A549 (cell line): Measurements from ENCODE around the gene RPAP3. TPM values are rescaled to one million over a fixed set of nuclear protein-coding genes. Genes with fewer than 3 reads are reported as not detected.

Experiments
- ATAC-seq, 2 experiments: fragments of 200-7000 bp in 1 of 2; fragments of >200 bp in 1 of 2; cut with Nextera tagmentation in 1 of 2; cut with Tn5 transposase in 1 of 2; 3 replicates each; pipeline versions ENCODE4 v1.8.0 to v1.9.1; 2018 to 2020; ENCODE audit warnings: mild to moderate bottlenecking in 1 of 2, moderate library complexity in 1 of 2
- CTCF ChIA-PET: fragments of 300-600 bp; sonication (Branson Sonifier 250); formaldehyde crosslinking; extraction: SDS; loops from one replicate; lab custom pipeline; 2021; ENCODE audit warnings: antibody characterized with exemption, inconsistent platforms; lab: Yijun Ruan, JAX
- POLR2A ChIA-PET: fragments of 350-600 bp; formaldehyde crosslinking; extraction: SDS; loops from one replicate; lab custom pipeline; 2021; ENCODE audit warnings: antibody characterized with exemption, inconsistent platforms; lab: Yijun Ruan, JAX
- DNase-seq, 2 experiments: peaks; one replicate each; pipeline versions ENCODE4 v3.0.0 to v3.0.0-alpha.2; 2011 to 2016; ENCODE audit warnings: low read depth in 1 of 2, low spot score in 1 of 2
- FAIRE-seq: peaks from 2 replicates; lab custom pipeline; 2011; peaks lifted over from hg19 to GRCh38; lab: Jason Lieb, UNC
- H3K27ac ChIP-seq, 2 experiments: fragments of >200 bp; sonication (Bioruptor Twin); formaldehyde crosslinking; 3 replicates each; pipeline ENCODE4 v1.5.1; 2016 to 2017
- H3K4me1 ChIP-seq: fragments of >200 bp; sonication (Bioruptor Twin); formaldehyde crosslinking; 3 replicates; pipeline ENCODE4 v1.6.1; 2016
- H3K4me2 ChIP-seq: fragments of >200 bp; sonication (Bioruptor Twin); formaldehyde crosslinking; 3 replicates; pipeline ENCODE4 v1.6.1; 2016
- H3K4me3 ChIP-seq: fragments of >200 bp; sonication (Bioruptor Twin); formaldehyde crosslinking; 3 replicates; pipeline ENCODE4 v1.5.1; 2016
- H3K9me3 ChIP-seq: fragments of >200 bp; sonication (Bioruptor Twin); formaldehyde crosslinking; 3 replicates; pipeline ENCODE4 v1.6.1; 2016
- BHLHE40 ChIP-seq: IDR thresholded peaks from 2 replicates; pipeline ENCODE4 v1.6.1; 2012; ENCODE audit warnings: low read depth, low read length, inconsistent platforms
- CBX2 ChIP-seq: fragments of 200-600 bp; sonication (generic); IDR thresholded peaks from 2 replicates; pipeline ENCODE4 v1.6.1; 2016; ENCODE audit warnings: low read depth, mild to moderate bottlenecking, borderline replicate concordance
- CEBPB ChIP-seq, 2 experiments: fragments of >200 bp in 1 of 2; sonication (Bioruptor Twin) in 1 of 2; formaldehyde crosslinking in 1 of 2; IDR thresholded peaks; 2 replicates each; pipeline ENCODE4 v1.6.1; 2012 to 2016
- CHD2 ChIP-seq: fragments of 150-350 bp; IDR thresholded peaks from 2 replicates; pipeline ENCODE4 v1.6.1; 2014; ENCODE audit warnings: low read length; ENCODE audit not compliant: partially characterized antibody
- CHD4 ChIP-seq: fragments of 200-600 bp; sonication (generic); IDR thresholded peaks from 2 replicates; pipeline ENCODE4 v1.6.1; 2016; ENCODE audit warnings: antibody characterized with exemption, mild to moderate bottlenecking, borderline replicate concordance
- EHF ChIP-seq: fragments of 250-450 bp; sonication (Bioruptor Pico); IDR thresholded peaks from 2 replicates; pipeline ENCODE4 v1.5.0; 2020; ENCODE audit warnings: mild to moderate bottlenecking
- EHMT2 ChIP-seq: fragments of 200-600 bp; sonication (generic); IDR thresholded peaks from 2 replicates; pipeline ENCODE4 v1.6.1; 2016; ENCODE audit warnings: antibody characterized with exemption, low read depth, mild to moderate bottlenecking, moderate library complexity
- EP300 ChIP-seq, 2 experiments: fragments of >200 bp; sonication (Bioruptor Twin); formaldehyde crosslinking; IDR thresholded peaks; 2 replicates in 1 of 2; 3 replicates in 1 of 2; pipeline ENCODE4 v1.6.1; 2016 to 2017
- FOSL2 ChIP-seq, 2 experiments: fragments of 450-650 bp in 1 of 2; fragments of >200 bp in 1 of 2; sonication (Bioruptor Twin) in 1 of 2; formaldehyde crosslinking; IDR thresholded peaks; 2 replicates each; pipeline versions ENCODE4 v1.5.0 to v1.6.1; 2016 to 2020; ENCODE audit warnings: mild to moderate bottlenecking in 1 of 2, moderate library complexity in 1 of 2
- FOXS1 ChIP-seq: fragments of 250-450 bp; sonication (Bioruptor Pico); IDR thresholded peaks from 2 replicates; pipeline ENCODE4 v1.5.0; 2020; ENCODE audit warnings: mild to moderate bottlenecking, moderate library complexity
- HES2 ChIP-seq: fragments of >200 bp; sonication (Bioruptor Twin); formaldehyde crosslinking; IDR thresholded peaks from 2 replicates; pipeline ENCODE4 v1.6.1; 2016
- HEYL ChIP-seq: fragments of 250-450 bp; sonication (Bioruptor Pico); IDR thresholded peaks from 2 replicates; pipeline ENCODE4 v1.8.0; 2021; ENCODE audit warnings: mild to moderate bottlenecking, moderate library complexity
- JUNB ChIP-seq: fragments of >200 bp; sonication (Bioruptor Twin); formaldehyde crosslinking; IDR thresholded peaks from 2 replicates; pipeline ENCODE4 v1.6.1; 2016
- KDM1A ChIP-seq: fragments of 200-600 bp; sonication (generic); IDR thresholded peaks from 2 replicates; pipeline ENCODE4 v1.6.1; 2016; ENCODE audit warnings: low read depth, mild to moderate bottlenecking
- MYC ChIP-seq: IDR thresholded peaks from 2 replicates; pipeline ENCODE4 v1.6.1; 2012; ENCODE audit warnings: mild to moderate bottlenecking, inconsistent platforms, low read length, improper control_type of control experiment, borderline replicate concordance
- NPAS2 ChIP-seq: fragments of 250-450 bp; sonication (Bioruptor Pico); IDR thresholded peaks from 2 replicates; pipeline ENCODE4 v1.8.0; 2022; ENCODE audit warnings: mild to moderate bottlenecking, moderate library complexity, borderline replicate concordance
- POLR2A ChIP-seq: IDR thresholded peaks from 2 replicates; pipeline ENCODE4 v1.6.1; 2012; ENCODE audit warnings: mild to moderate bottlenecking, low read length
- POLR2AphosphoS2 ChIP-seq: conservative IDR thresholded peaks from 2 replicates; pipeline ENCODE4 v1.6.1; 2012; ENCODE audit warnings: low read length, improper control_type of control experiment, inconsistent platforms
- RAD21 ChIP-seq, 2 experiments: fragments of >200 bp in 1 of 2; sonication (Bioruptor Twin) in 1 of 2; formaldehyde crosslinking in 1 of 2; IDR thresholded peaks in 1 of 2; conservative IDR thresholded peaks in 1 of 2; 2 replicates in 1 of 2; 3 replicates in 1 of 2; pipeline ENCODE4 v1.6.1; 2012 to 2018; ENCODE audit warnings: inconsistent platforms in 1 of 2
- RARB ChIP-seq: fragments of 250-450 bp; sonication (Bioruptor Pico); IDR thresholded peaks from 2 replicates; pipeline ENCODE4 v1.8.0; 2021; ENCODE audit warnings: mild to moderate bottlenecking, moderate library complexity
- RCOR1 ChIP-seq: fragments of 150-350 bp; IDR thresholded peaks from 2 replicates; pipeline ENCODE4 v1.6.1; 2014; ENCODE audit warnings: antibody characterized with exemption, low read length, low read depth
- SMC3 ChIP-seq: fragments of >200 bp; sonication (Bioruptor Twin); formaldehyde crosslinking; IDR thresholded peaks from 3 replicates; pipeline ENCODE4 v1.6.1; 2018; ENCODE audit warnings: inconsistent platforms
- SREBF2 ChIP-seq: fragments of 450-650 bp; IDR thresholded peaks from 2 replicates; pipeline ENCODE4 v1.6.1; 2014; ENCODE audit warnings: mild to moderate bottlenecking, moderate library complexity
- TFCP2L1 ChIP-seq: fragments of 250-450 bp; sonication (Bioruptor Pico); IDR thresholded peaks from 2 replicates; pipeline ENCODE4 v1.5.0; 2021; ENCODE audit warnings: mild to moderate bottlenecking
- TP53 ChIP-seq: fragments of 250-450 bp; sonication (Bioruptor Pico); IDR thresholded peaks from 2 replicates; pipeline ENCODE4 v1.5.0; 2021; ENCODE audit warnings: mild to moderate bottlenecking, moderate library complexity
- ZC3H11A ChIP-seq: fragments of 450-650 bp; IDR thresholded peaks from 2 replicates; pipeline ENCODE4 v1.6.1; 2014; ENCODE audit warnings: antibody characterized with exemption, mild to moderate bottlenecking
- ZSCAN20 ChIP-seq: fragments of 250-450 bp; sonication (Bioruptor Pico); IDR thresholded peaks from 2 replicates; pipeline ENCODE4 v1.8.0; 2022; ENCODE audit warnings: mild to moderate bottlenecking, moderate library complexity
- WGBS: methylation state at CpG from one replicate; pipeline ENCODE4 v1.1.6; 2017; ENCODE audit errors: missing lambda C conversion rate; 5-methylcytosine and 5-hydroxymethylcytosine counted together
- polyA plus RNA-seq, 4 experiments: library from polyadenylated mRNA; depleted of rRNA in 3 of 4; stranded (reverse); fragments of >200 nt; fragmentation: RNase III in 1 of 4; extraction: RNeasy Plus Mini Kit Qiagen cat#74134 plus additional on column Dnase treatment in 1 of 4; gene quantifications; 2 replicates in 3 of 4; 3 replicates in 1 of 4; pipeline ENCODE4 v1.2.3, GENCODE V29; 2011 to 2017
- TF ChIP-seq, protein P1 (sequence below): IDR thresholded peaks from 2 replicates; pipeline ENCODE4 v1.6.1; 2012
- TF ChIP-seq, protein P2 (sequence below): fragments of 150-350 bp; IDR thresholded peaks from 2 replicates; pipeline ENCODE4 v1.6.1; 2014; ENCODE audit warnings: low read depth, mild to moderate bottlenecking, low read length
- TF ChIP-seq, protein P3 (sequence below): fragments of 250-450 bp; sonication (Bioruptor Pico); IDR thresholded peaks from 2 replicates; pipeline ENCODE4 v1.5.0; 2021; ENCODE audit warnings: mild to moderate bottlenecking, moderate library complexity, borderline replicate concordance

The RPAP3 gene
- polyA plus RNA-seq, 2 of the 4 experiments (the other 2 are of a cell fraction): 51.6 to 74.6 TPM

GRCh38 chr12:47709671-47710070, 3.8 kb upstream of the RPAP3 start:
- FAIRE-seq (no peak), ATAC-seq (no peak), DNase-seq (no peak)
- ChIA-PET CTCF (interaction anchor here (1.0 to 17.4 kb wide), 5 partner anchors 24 to 677 kb away, joined by 3 to 343 read pairs (median 320); partner anchors contain the start of genes ENDOU and SLC48A1), POLR2A (no interaction called here)
- Histone ChIP-seq H3K9me3 (no peaks in the 10 kb centered on the region), H3K4me3 (no peak overlapping the region), H3K4me2 (no peak overlapping the region), H3K4me1 (peaks cover 11% of the 10 kb centered on the region; the same call in 2 of the 3 replicates), H3K27ac (no peak overlapping the region)
- 89% methylated on average over 2 of the region's 2 CpGs for WGBS
- TF ChIP-seq RCOR1 (no peak), JUNB (no peak), FOSL2 (IDR thresholded peaks at IDR 0.05) (no peak), FOSL2 (CRISPR knock-in tag; IDR thresholded peaks at IDR 0.05) (no peak), RAD21 (conservative IDR thresholded peaks at IDR 0.05 in 1 of 2, IDR thresholded peaks at IDR 0.05 in 1 of 2) (no peak), KDM1A (no peak), ZSCAN20 (CRISPR knock-in tag) (no peak), POLR2A (no peak), MYC (no peak), NPAS2 (no peak), BHLHE40 (no peak), CBX2 (no peak), RARB (CRISPR knock-in tag) (no peak), SMC3 (no peak), CEBPB (IDR thresholded peaks at IDR 0.05) (no peak), POLR2AphosphoS2 (no peak), TP53 (CRISPR knock-in tag) (no peak), HEYL (CRISPR knock-in tag) (no peak), CHD2 (no peak)
- TF ChIP-seq, protein P1, sequence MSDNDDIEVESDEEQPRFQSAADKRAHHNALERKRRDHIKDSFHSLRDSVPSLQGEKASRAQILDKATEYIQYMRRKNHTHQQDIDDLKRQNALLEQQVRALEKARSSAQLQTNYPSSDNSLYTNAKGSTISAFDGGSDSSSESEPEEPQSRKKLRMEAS: no peak

DNA sequence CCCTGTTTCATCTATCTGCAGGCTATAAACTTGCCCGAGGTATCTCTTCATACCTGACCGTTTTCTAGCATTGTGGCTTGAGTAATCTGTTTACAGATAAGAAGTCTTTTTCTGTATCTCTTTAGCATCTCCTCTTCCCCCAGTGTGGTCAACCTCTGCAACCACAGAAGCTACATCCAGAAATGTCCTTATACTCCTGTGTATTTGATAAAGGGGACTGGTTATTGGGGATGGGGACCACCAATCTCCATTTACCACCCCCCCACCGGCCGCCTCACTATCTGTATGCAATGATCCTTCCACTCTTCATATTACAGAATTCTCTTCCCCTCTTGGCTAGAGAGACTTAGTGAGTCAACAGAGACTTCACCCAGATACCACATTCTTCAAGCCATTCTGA, 3.4 kb upstream of the RPAP3 start:
- 87% methylated on average over 4 of the region's 4 CpGs for WGBS
- CTCF ChIA-PET: interaction anchor here (1.0 to 17.4 kb wide), 5 partner anchors 24 to 677 kb away, joined by 3 to 343 read pairs (median 320); partner anchors contain the start of genes ENDOU and SLC48A1
- no peaks in the 10 kb centered on the region for H3K9me3 ChIP-seq
- POLR2A ChIA-PET: no interaction called here
- TF ChIP-seq, protein P2, sequence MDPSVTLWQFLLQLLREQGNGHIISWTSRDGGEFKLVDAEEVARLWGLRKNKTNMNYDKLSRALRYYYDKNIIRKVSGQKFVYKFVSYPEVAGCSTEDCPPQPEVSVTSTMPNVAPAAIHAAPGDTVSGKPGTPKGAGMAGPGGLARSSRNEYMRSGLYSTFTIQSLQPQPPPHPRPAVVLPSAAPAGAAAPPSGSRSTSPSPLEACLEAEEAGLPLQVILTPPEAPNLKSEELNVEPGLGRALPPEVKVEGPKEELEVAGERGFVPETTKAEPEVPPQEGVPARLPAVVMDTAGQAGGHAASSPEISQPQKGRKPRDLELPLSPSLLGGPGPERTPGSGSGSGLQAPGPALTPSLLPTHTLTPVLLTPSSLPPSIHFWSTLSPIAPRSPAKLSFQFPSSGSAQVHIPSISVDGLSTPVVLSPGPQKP: no peak
- TF ChIP-seq RARB (CRISPR knock-in tag): no peak
- TF ChIP-seq CHD4: no peak
- TF ChIP-seq MYC: no peak
- no peak for TF ChIP-seq RCOR1
- TF ChIP-seq HEYL (CRISPR knock-in tag): no peak
- TF ChIP-seq EP300 (IDR thresholded peaks at IDR 0.05): no peak
- TF ChIP-seq, all 56 proteins: peak for 0
- no peak overlapping the region for H3K4me3 ChIP-seq
- H3K4me2 ChIP-seq: no peak overlapping the region
- FAIRE-seq (no peak), DNase-seq (no peak), ATAC-seq (no peak)
- H3K27ac ChIP-seq: no peak overlapping the region
- H3K4me1 ChIP-seq: peaks cover 13% of the 10 kb centered on the region; the same call in 2 of the 3 replicates

- 70% methylated on average over 5 of the region's 5 CpGs for WGBS
These were observed 2.2 kb upstream of the RPAP3 start for GRCh38 chr12:47707905-47708543.

More at GRCh38 chr12:47707905-47708543, 2.2 kb upstream of the RPAP3 start:
- CTCF ChIA-PET: interaction anchor here (3.4 to 17.4 kb wide), 3 partner anchors 8 to 130 kb away, joined by 37 to 343 read pairs (median 320); partner anchors contain the start of gene SLC48A1
- no peak overlapping the region for H3K27ac ChIP-seq
- TF ChIP-seq EHF (CRISPR knock-in tag): no peak
- TF ChIP-seq HES2: no peak
- TF ChIP-seq, protein P1: no peak
- no peak for TF ChIP-seq FOXS1 (CRISPR knock-in tag)
- TF ChIP-seq ZC3H11A: no peak
- TF ChIP-seq EHMT2: no peak
- no peak for TF ChIP-seq TFCP2L1 (CRISPR knock-in tag)
- TF ChIP-seq, protein P3, sequence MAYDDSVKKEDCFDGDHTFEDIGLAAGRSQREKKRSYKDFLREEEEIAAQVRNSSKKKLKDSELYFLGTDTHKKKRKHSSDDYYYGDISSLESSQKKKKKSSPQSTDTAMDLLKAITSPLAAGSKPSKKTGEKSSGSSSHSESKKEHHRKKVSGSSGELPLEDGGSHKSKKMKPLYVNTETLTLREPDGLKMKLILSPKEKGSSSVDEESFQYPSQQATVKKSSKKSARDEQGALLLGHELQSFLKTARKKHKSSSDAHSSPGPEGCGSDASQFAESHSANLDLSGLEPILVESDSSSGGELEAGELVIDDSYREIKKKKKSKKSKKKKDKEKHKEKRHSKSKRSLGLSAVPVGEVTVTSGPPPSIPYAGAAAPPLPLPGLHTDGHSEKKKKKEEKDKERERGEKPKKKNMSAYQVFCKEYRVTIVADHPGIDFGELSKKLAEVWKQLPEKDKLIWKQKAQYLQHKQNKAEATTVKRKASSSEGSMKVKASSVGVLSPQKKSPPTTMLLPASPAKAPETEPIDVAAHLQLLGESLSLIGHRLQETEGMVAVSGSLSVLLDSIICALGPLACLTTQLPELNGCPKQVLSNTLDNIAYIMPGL (CRISPR knock-in tag): no peak
- no peak for TF ChIP-seq POLR2AphosphoS2
- TF ChIP-seq SREBF2: no peak
- TF ChIP-seq, all 56 proteins: peak for 0
- Histone ChIP-seq H3K4me3 (no peak overlapping the region), H3K4me2 (peak overlapping the region; percentile 93; the same call in 1 of the 3 replicates), H3K4me1 (peaks cover 18% of the 10 kb centered on the region; the same call in 2 of the 3 replicates), H3K9me3 (no peaks in the 10 kb centered on the region)
- POLR2A ChIA-PET: no interaction called here
- no peak for DNase-seq
- ATAC-seq: no peak
- FAIRE-seq: no peak
